Cardiac muscle cell (in vitro differentiated cells and primary cell): Measurements from ENCODE around the gene LPP. TPM values are rescaled to one million over a fixed set of nuclear protein-coding genes. Genes with fewer than 3 reads are reported as not detected.

Experiments used
- DNase-seq, 2 donors: peaks; one replicate each; pipeline versions ENCODE4 v3.0.0 to v3.0.0-alpha.2; 2010 to 2017; ENCODE audit warnings: low read depth in 1 of 2, low spot score in 1 of 2
- H3K27ac ChIP-seq: fragments of 200-600 bp; sonication (generic); 2 replicates; pipeline ENCODE4 v1.5.1; 2016
- H3K27me3 ChIP-seq: fragments of 200-600 bp; sonication (generic); 2 replicates; pipeline ENCODE4 v1.6.0; 2016; ENCODE audit warnings: control low read depth
- H3K36me3 ChIP-seq: fragments of 200-600 bp; sonication (generic); 2 replicates; pipeline ENCODE4 v1.5.1; 2016; ENCODE audit warnings: control low read depth
- H3K4me1 ChIP-seq: fragments of 200-600 bp; sonication (generic); 2 replicates; pipeline ENCODE4 v1.8.1; 2017; ENCODE audit warnings: low read depth, mild to moderate bottlenecking, mixed run types
- H3K4me3 ChIP-seq: fragments of 200-600 bp; sonication (generic); 2 replicates; pipeline ENCODE4 v1.5.1; 2016; ENCODE audit warnings: mild to moderate bottlenecking
- H3K9me3 ChIP-seq: fragments of 200-600 bp; sonication (generic); 2 replicates; pipeline ENCODE4 v1.5.1; 2017; ENCODE audit warnings: low read depth, mild to moderate bottlenecking, control low read depth
- polyA plus RNA-seq: library from polyadenylated mRNA; unstranded; fragments of >200 nt; fragmentation: Nextera tagmentation; extraction: Ambion mirVana; gene quantifications from 2 replicates; pipeline ENCODE4 v1.2.1, GENCODE V29; 2016
- total RNA-seq: library from RNA; depleted of rRNA; stranded (reverse); fragments of >200 nt; gene quantifications from 2 replicates; pipeline ENCODE4 v1.2.3, GENCODE V29; 2016
- TF ChIP-seq, protein P1 (sequence below): IDR thresholded peaks from 2 replicates; pipeline ENCODE4 v1.5.1; 2012; ENCODE audit warnings: low read depth, mild to moderate bottlenecking, low read length

The LPP gene
- total and polyA plus RNA-seq, 2 experiments from 2014 or later = 21.4 to 45.2 TPM

DNA sequence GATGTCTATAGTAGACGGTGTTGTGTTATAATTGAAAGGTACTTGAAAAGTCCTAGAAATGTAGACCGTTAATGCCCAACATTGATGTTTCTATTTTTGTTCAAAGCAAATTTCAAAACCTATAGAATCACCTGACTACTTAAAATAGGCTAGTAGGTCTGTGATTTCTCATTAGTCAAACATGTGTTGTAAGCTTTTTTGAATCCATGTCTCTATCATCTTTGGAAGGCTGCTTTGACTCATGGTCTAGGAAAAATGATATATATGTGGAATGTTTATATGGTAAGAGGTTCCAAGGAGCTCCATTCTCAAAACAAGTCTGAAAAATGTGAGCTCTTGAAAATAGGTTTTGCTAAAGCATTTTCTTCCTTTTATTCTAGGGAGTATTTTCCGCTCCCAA is 375.3 kb downstream of the LPP start:
- no peak overlapping the region for H3K4me3 ChIP-seq
- no peaks in the 10 kb centered on the region for H3K36me3 ChIP-seq
- no peaks in the 10 kb centered on the region for H3K9me3 ChIP-seq
- H3K4me1 ChIP-seq = peaks cover 26% of the 10 kb centered on the region
- no peak for DNase-seq
- H3K27me3 ChIP-seq = no peaks in the 10 kb centered on the region
- H3K27ac ChIP-seq = no peak overlapping the region
- TF ChIP-seq, protein P1, sequence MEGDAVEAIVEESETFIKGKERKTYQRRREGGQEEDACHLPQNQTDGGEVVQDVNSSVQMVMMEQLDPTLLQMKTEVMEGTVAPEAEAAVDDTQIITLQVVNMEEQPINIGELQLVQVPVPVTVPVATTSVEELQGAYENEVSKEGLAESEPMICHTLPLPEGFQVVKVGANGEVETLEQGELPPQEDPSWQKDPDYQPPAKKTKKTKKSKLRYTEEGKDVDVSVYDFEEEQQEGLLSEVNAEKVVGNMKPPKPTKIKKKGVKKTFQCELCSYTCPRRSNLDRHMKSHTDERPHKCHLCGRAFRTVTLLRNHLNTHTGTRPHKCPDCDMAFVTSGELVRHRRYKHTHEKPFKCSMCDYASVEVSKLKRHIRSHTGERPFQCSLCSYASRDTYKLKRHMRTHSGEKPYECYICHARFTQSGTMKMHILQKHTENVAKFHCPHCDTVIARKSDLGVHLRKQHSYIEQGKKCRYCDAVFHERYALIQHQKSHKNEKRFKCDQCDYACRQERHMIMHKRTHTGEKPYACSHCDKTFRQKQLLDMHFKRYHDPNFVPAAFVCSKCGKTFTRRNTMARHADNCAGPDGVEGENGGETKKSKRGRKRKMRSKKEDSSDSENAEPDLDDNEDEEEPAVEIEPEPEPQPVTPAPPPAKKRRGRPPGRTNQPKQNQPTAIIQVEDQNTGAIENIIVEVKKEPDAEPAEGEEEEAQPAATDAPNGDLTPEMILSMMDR = no peak

DNA sequence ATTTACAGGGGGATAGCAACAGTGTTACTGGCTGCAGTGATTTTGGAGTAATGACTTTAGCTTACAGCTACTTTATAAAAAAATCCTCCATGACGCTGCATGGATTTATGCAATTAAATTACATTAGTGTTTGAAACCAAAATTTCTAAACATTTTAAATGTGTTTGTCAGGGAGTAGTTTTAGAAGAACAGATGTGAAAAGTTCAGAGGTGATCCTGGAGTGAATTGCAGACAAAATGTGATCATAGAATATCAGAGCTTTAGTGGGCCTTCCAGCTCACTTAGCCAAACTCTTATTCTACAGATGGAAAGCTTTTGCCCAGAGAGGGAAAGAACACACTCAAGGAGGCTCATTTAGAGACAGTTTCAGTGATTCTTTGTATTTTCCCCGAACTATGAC is 376.3 kb downstream of the LPP start:
- Histone ChIP-seq H3K27ac (no peak overlapping the region), H3K9me3 (no peaks in the 10 kb centered on the region), H3K4me1 (peaks cover 27% of the 10 kb centered on the region), H3K4me3 (no peak overlapping the region), H3K36me3 (no peaks in the 10 kb centered on the region), H3K27me3 (no peaks in the 10 kb centered on the region)
- no peak for DNase-seq
- TF ChIP-seq, protein P1 = no peak

DNA sequence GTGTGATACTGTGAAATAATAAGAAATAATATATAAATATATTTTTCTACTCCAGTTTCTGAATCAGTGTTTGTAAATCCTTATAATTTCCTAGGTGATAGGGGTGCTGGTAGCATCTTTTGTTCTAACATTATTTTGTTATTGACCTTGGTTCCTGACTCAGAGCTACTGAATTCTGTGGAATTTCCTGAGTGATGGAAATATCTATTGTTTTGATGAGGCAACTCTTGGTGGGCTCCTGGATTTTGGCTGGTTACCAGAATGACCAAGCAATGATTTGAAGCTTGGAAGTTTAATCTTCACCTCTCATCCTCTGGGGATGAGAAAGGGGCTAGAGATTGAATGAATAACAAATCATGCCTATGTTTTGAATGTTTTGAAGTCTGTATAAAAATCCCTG is 377.3 kb downstream of the LPP start:
- Histone ChIP-seq H3K4me1 (peaks cover 27% of the 10 kb centered on the region), H3K27me3 (no peaks in the 10 kb centered on the region), H3K4me3 (no peak overlapping the region), H3K27ac (no peak overlapping the region), H3K36me3 (no peaks in the 10 kb centered on the region), H3K9me3 (no peaks in the 10 kb centered on the region)
- TF ChIP-seq, protein P1 = no peak
- DNase-seq = peak in 1 of 2 donors; percentile 81

DNA sequence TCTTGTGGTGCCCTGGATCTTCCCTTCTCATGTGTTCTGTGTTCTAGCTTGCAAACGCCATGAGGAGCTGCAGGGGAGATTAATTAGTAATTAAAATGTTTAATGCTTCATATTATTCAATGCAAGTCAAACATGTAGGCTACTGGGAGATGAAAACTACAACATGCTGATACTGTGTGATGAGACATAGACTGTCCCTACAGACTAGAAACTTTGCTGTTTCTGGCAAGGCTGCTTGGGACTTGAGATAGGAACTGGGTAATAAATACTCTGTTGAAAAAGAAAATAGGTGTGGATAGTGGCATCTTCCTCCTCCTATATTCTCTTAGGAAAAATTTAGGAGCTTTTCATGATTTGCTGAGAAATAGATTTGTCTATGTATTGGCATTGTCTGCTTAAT is 379.2 kb downstream of the LPP start:
- H3K9me3 ChIP-seq = no peaks in the 10 kb centered on the region
- no peak overlapping the region for H3K27ac ChIP-seq
- no peak for DNase-seq
- TF ChIP-seq, protein P1 = no peak
- no peaks in the 10 kb centered on the region for H3K27me3 ChIP-seq
- no peaks in the 10 kb centered on the region for H3K36me3 ChIP-seq
- H3K4me3 ChIP-seq = no peak overlapping the region
- H3K4me1 ChIP-seq = peaks cover 27% of the 10 kb centered on the region

DNA sequence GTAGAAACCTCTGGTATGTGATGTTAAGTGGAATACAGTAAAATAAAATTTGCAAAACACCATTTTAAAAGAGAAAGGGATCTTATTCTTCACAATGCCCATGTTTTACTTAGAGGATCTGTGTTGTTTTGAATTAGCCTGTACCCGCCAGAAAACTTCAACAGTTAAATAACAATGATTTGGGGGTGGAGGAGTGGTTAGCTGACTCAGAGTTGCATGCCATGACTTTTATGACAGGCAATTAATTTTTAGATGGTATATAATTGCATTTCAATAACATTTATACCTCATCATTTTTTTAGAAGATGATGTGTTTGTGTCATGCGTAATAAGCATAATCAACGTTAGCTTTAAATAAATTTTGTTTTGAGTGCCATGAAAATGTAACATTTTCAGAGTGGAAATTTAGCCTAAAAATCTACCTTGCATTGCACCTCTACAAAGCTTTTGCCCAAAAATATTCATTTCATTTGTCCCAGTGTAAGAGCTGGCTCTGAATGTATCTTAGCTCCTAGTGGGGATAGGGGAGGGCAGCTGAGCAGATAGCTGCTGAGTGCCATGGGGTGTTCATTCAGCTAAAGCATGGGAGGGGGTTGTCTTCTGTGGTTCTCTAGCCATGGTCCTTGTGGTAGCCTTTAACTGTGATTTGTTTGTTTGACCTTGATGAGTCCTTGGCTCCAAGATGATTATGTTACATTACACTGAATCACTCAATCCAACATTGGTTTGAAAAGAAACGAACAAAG is 379.8 kb downstream of the LPP start:
- H3K9me3 ChIP-seq = no peaks in the 10 kb centered on the region
- no peak overlapping the region for H3K27ac ChIP-seq
- H3K36me3 ChIP-seq = no peaks in the 10 kb centered on the region
- no peak overlapping the region for H3K4me3 ChIP-seq
- no peaks in the 10 kb centered on the region for H3K27me3 ChIP-seq
- H3K4me1 ChIP-seq = peaks cover 23% of the 10 kb centered on the region
- DNase-seq = no peak
- TF ChIP-seq, protein P1 = no peak
